ENCODE data around the gene ABI2. TPM values are rescaled to one million over a fixed set of nuclear protein-coding genes. Genes with fewer than 3 reads are reported as not detected.
A peak's percentile ranks its signal among the peaks of the same experiment; 100 is the strongest.

ABI2 gene
- total RNA-seq, 1 experiment from 2014 or later: 141 TPM

DNA sequence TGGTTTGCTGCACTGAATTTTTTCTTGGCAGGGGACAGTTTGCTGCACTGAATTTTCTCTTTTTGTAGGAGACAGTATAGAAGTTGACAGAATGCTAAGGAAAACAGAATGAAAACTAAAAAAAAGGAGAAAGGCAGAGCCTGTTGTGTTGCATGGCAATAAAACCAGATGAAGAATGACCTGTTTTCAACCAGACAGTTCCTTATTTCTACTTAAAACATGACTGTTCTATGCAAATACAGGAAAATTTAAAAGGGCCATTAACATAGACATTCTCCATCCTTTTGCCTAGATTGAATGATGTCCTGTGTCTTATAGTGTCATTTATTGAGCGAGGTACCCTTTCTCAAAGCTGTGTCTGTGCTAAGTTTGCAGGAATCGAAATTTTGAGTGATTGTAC, 33.3 kb downstream of the ABI2 start:
- Histone ChIP-seq H3K79me2 (ENCODE audit: insufficient read depth, low read length) (peaks cover 9% of the 10 kb centered on the region; the same call in 1 of the 2 replicates), H3K56ac (ENCODE audit: insufficient read length, low read depth, low read length) (no peak overlapping the region), H4K8ac (replicated peaks; ENCODE audit: insufficient read length, low read depth, low read length) (no peak overlapping the region), H3K79me1 (ENCODE audit: insufficient read depth, low read depth, low read length, poor library complexity, severe bottlenecking) (peaks cover under 1% of the 10 kb centered on the region), H4K5ac (ENCODE audit: insufficient read length, low read depth, low read length) (no peak overlapping the region), H3K27me3 (ENCODE audit: insufficient read depth, low read length) (no peaks in the 10 kb centered on the region), H2BK120ac (ENCODE audit: low read depth, low read length, poor library complexity, severe bottlenecking) (no peak overlapping the region), H4K91ac (ENCODE audit: insufficient read length, low read depth, low read length) (no peak overlapping the region), H3K14ac (ENCODE audit: insufficient read depth, low read length) (no peak overlapping the region), H2BK20ac (ENCODE audit: low read depth, low read length, poor library complexity, severe bottlenecking) (no peak overlapping the region), H2BK12ac (ENCODE audit: insufficient read length, low read depth, low read length) (no peak overlapping the region), H3K23me2 (ENCODE audit: insufficient read length, low read depth, low read length, poor library complexity, severe bottlenecking) (no peaks in the 10 kb centered on the region), H3K18ac (ENCODE audit: insufficient read length, low read depth, low read length) (no peak overlapping the region), H2AK5ac (ENCODE audit: insufficient read length, low read length) (no peak overlapping the region), H3K4me1 (ENCODE audit: insufficient read depth, low read length) (no peaks in the 10 kb centered on the region), H3K23ac (ENCODE audit: insufficient read length, low read depth, low read length) (no peak overlapping the region), H3K9ac (ENCODE audit: extremely low read depth, insufficient read length, low read length) (no peak overlapping the region), H2BK15ac (ENCODE audit: low read depth, low read length) (no peak overlapping the region), H3K4me2 (ENCODE audit: insufficient read depth, insufficient read length, low read length) (no peak overlapping the region), H4K20me1 (ENCODE audit: control insufficient read depth, insufficient read depth, insufficient read length) (no peaks in the 10 kb centered on the region), H2AFZ (ENCODE audit: low read length) (no peak overlapping the region), H3K27ac (ENCODE audit: insufficient read length, low read depth, low read length) (no peak overlapping the region), H3K4ac (ENCODE audit: low read depth, low read length) (no peak overlapping the region), H2BK5ac (ENCODE audit: insufficient read length, low read length) (no peak overlapping the region), H3K9me3 (ENCODE audit: control insufficient read depth, low read depth, low read length) (no peaks in the 10 kb centered on the region), H3T11ph (ENCODE audit: low read length) (no peak overlapping the region)
- H3K4me3 Mint-ChIP-seq: no peak overlapping the region
- H3K36me3 Mint-ChIP-seq (ENCODE audit: insufficient read depth in 1 of 3, low read depth in 3 of 3): peaks cover 18 to 19% (median 19%) of the 10 kb centered on the region in 3 experiments
- TF ChIP-seq, protein P1, sequence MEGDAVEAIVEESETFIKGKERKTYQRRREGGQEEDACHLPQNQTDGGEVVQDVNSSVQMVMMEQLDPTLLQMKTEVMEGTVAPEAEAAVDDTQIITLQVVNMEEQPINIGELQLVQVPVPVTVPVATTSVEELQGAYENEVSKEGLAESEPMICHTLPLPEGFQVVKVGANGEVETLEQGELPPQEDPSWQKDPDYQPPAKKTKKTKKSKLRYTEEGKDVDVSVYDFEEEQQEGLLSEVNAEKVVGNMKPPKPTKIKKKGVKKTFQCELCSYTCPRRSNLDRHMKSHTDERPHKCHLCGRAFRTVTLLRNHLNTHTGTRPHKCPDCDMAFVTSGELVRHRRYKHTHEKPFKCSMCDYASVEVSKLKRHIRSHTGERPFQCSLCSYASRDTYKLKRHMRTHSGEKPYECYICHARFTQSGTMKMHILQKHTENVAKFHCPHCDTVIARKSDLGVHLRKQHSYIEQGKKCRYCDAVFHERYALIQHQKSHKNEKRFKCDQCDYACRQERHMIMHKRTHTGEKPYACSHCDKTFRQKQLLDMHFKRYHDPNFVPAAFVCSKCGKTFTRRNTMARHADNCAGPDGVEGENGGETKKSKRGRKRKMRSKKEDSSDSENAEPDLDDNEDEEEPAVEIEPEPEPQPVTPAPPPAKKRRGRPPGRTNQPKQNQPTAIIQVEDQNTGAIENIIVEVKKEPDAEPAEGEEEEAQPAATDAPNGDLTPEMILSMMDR (conservative IDR thresholded peaks at IDR 0.05): no peak
- H3K27ac Mint-ChIP-seq: peak overlapping the region in 1 of 3 experiments; percentile 79; a peak in 2 of 7 replicates
- no peak for DNase-seq
- no CpG with 5 or more reads among the region's 2 CpGs for WGBS (ENCODE audit: extremely low coverage, insufficient read length, low lambda C conversion rate)
- peaks cover 0 to 11% of the 10 kb centered on the region in 2 experiments; a peak in 3 of 5 replicates for H3K9me3 Mint-ChIP-seq
- H3K27me3 Mint-ChIP-seq (ENCODE audit: low read depth): no peaks in the 10 kb centered on the region
- H3K4me1 Mint-ChIP-seq: peaks cover 8 to 14% of the 10 kb centered on the region in 2 experiments; a peak in 3 of 4 replicates
